K562 (cell line): ENCODE data around the gene ZDHHC24. TPM values are rescaled to one million over a fixed set of nuclear protein-coding genes. Genes with fewer than 3 reads are reported as not detected.

Experiments
- ATF7 ChIP-seq: fragments of 450-650 bp; IDR thresholded peaks from 2 replicates; pipeline ENCODE4 v1.7.1; 2014; ENCODE audit warnings: mild to moderate bottlenecking, moderate library complexity
- GABPA ChIP-seq: fragments of 200-800 bp; sonication (Bioruptor generic); conservative IDR thresholded peaks from 2 replicates; pipeline ENCODE4 v1.6.1; 2016; ENCODE audit warnings: low read depth, missing genetic modification characterization, missing compliant biosample characterization
- IRF2 ChIP-seq: sonication (generic); formaldehyde crosslinking; IDR thresholded peaks from 2 replicates; pipeline ENCODE4 v1.8.1; 2022; ENCODE audit warnings: mild to moderate bottlenecking, missing genetic modification reagents
- NEUROD1 ChIP-seq: fragments of 150-350 bp; IDR thresholded peaks from 2 replicates; pipeline ENCODE4 v1.6.1; 2014; ENCODE audit warnings: borderline replicate concordance, low read length, low read depth; ENCODE audit not compliant: partially characterized antibody
- PHB ChIP-seq: fragments of 250-450 bp; sonication (Bioruptor Pico); IDR thresholded peaks from 2 replicates; pipeline ENCODE4 v1.5.0; 2021
- SMARCA5 ChIP-seq: fragments of 450-650 bp; IDR thresholded peaks from 2 replicates; pipeline ENCODE4 v1.6.1; 2016
- SMC3 ChIP-seq: conservative IDR thresholded peaks from 2 replicates; pipeline ENCODE4 v1.6.1; 2011; ENCODE audit warnings: low read depth, low read length, improper control_type of control experiment; ENCODE audit not compliant: insufficient read depth
- THRAP3 ChIP-seq: fragments of 450-650 bp; IDR thresholded peaks from 2 replicates; pipeline ENCODE4 v1.6.1; 2016; ENCODE audit warnings: mild to moderate bottlenecking, inconsistent platforms, borderline replicate concordance
- polyA plus RNA-seq, 8 experiments: library from polyadenylated mRNA; depleted of rRNA in 4 of 8; stranded (reverse) in 5 of 8; unstranded in 3 of 8; fragments of >200 nt; fragmentation: Nextera tagmentation in 2 of 8; fragmentation: Illumina TruSeq in 1 of 8; extraction: Ambion mirVana in 2 of 8; extraction: Trizol in 1 of 8; gene quantifications; 2 replicates each; pipeline versions ENCODE4 v1.2.1 to v1.2.3, GENCODE V29; 2011 to 2014; ENCODE audit warnings: inconsistent platforms in 1 of 8, missing spikeins in 1 of 8
- total RNA-seq, 7 experiments: library from RNA; depleted of rRNA in 6 of 7; stranded (reverse); fragments of >200 nt in 6 of 7; fragmentation: Illumina TruSeq in 2 of 7; extraction: Trizol in 2 of 7; gene quantifications; 2 replicates each; pipeline versions ENCODE4 v1.2.1 to v1.2.3, GENCODE V29; 2011 to 2021; ENCODE audit warnings: low replicate concordance in 1 of 7
- TF ChIP-seq, protein P1 (sequence below): sonication (generic); formaldehyde crosslinking; IDR thresholded peaks from 2 replicates; pipeline ENCODE4 v1.8.1; 2023; ENCODE audit warnings: missing genetic modification reagents, mild to moderate bottlenecking, borderline replicate concordance
- TF ChIP-seq, protein P2 (sequence below), 2 experiments: fragments of 450-650 bp; IDR thresholded peaks; 2 replicates each; pipeline ENCODE4 v1.6.1; 2018; ENCODE audit warnings: mild to moderate bottlenecking in 2 of 2, low read depth in 1 of 2; ENCODE audit not compliant: partially characterized antibody in 2 of 2
- TF ChIP-seq, protein P3 (sequence below): sonication (generic); formaldehyde crosslinking; IDR thresholded peaks from 2 replicates; pipeline ENCODE4 v1.8.0; 2022; ENCODE audit warnings: missing genetic modification reagents, mild to moderate bottlenecking, borderline replicate concordance
- TF ChIP-seq, protein P4 (sequence below): sonication (generic); formaldehyde crosslinking; IDR thresholded peaks from 2 replicates; pipeline ENCODE4 v1.8.0; 2023; ENCODE audit warnings: mild to moderate bottlenecking, missing genetic modification reagents

Gene ZDHHC24
- total and polyA plus RNA-seq, 9 of the 15 experiments (the other 6 are each of a cell fraction or from before 2014, with no cell fraction given): 0.45 to 11.2 (median 2.7) TPM

DNA sequence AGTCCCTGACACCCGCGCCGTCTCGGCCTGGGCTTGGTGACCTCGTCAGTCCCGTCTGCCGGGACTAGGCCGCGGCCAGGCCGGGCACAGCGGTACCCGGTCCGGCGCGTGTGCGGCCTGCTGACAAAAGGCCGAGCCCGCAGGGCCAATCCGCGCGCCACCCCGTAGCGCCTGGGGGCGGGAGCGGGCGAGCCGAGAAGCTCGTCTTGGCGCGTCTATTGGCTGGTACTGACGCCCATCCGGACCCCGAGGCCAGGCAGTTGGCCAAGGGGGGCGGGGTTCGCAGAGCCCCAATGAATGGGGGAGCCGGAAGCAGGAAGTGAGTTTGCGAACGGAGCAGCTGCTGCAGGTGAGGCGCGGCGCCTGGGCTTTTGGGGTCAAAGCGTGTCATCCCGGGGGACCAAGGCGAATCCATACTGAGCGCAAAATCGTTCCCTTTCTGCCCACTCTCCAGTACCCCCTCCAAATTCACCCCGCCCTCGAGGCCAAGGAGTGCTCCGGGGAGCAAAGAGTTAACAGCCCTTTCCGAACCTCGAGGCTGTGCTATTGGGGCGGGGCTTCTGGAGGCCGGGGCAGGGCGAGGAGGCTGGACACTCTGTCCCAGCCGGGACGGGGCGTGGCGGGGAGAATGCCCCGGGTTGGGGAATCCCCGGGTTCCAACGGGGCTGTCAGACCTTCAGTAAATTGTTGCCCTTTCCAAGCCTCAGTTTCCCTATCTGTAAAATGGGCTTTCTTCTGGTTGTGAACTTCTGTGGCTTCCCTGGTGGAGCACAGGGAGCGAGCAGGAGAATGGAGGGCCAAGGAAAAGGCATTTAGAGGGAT, 65.5 kb downstream of the ZDHHC24 start, which contains the start of gene DPP3 (continued):
- TF ChIP-seq, protein P1, sequence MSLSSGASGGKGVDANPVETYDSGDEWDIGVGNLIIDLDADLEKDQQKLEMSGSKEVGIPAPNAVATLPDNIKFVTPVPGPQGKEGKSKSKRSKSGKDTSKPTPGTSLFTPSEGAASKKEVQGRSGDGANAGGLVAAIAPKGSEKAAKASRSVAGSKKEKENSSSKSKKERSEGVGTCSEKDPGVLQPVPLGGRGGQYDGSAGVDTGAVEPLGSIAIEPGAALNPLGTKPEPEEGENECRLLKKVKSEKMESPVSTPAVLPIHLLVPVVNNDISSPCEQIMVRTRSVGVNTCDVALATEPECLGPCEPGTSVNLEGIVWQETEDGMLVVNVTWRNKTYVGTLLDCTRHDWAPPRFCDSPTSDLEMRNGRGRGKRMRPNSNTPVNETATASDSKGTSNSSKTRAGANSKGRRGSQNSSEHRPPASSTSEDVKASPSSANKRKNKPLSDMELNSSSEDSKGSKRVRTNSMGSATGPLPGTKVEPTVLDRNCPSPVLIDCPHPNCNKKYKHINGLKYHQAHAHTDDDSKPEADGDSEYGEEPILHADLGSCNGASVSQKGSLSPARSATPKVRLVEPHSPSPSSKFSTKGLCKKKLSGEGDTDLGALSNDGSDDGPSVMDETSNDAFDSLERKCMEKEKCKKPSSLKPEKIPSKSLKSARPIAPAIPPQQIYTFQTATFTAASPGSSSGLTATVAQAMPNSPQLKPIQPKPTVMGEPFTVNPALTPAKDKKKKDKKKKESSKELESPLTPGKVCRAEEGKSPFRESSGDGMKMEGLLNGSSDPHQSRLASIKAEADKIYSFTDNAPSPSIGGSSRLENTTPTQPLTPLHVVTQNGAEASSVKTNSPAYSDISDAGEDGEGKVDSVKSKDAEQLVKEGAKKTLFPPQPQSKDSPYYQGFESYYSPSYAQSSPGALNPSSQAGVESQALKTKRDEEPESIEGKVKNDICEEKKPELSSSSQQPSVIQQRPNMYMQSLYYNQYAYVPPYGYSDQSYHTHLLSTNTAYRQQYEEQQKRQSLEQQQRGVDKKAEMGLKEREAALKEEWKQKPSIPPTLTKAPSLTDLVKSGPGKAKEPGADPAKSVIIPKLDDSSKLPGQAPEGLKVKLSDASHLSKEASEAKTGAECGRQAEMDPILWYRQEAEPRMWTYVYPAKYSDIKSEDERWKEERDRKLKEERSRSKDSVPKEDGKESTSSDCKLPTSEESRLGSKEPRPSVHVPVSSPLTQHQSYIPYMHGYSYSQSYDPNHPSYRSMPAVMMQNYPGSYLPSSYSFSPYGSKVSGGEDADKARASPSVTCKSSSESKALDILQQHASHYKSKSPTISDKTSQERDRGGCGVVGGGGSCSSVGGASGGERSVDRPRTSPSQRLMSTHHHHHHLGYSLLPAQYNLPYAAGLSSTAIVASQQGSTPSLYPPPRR (CRISPR knock-in tag): peak; percentile 40; the same call in 1 of the 2 replicates
- TF ChIP-seq IRF2 (CRISPR knock-in tag): no peak
- peak; percentile 19 for TF ChIP-seq NEUROD1
- peak; percentile 91 for TF ChIP-seq SMARCA5
- no peak for TF ChIP-seq PHB (CRISPR knock-in tag)
- TF ChIP-seq GABPA: peak; percentile 94
- TF ChIP-seq, protein P2, sequence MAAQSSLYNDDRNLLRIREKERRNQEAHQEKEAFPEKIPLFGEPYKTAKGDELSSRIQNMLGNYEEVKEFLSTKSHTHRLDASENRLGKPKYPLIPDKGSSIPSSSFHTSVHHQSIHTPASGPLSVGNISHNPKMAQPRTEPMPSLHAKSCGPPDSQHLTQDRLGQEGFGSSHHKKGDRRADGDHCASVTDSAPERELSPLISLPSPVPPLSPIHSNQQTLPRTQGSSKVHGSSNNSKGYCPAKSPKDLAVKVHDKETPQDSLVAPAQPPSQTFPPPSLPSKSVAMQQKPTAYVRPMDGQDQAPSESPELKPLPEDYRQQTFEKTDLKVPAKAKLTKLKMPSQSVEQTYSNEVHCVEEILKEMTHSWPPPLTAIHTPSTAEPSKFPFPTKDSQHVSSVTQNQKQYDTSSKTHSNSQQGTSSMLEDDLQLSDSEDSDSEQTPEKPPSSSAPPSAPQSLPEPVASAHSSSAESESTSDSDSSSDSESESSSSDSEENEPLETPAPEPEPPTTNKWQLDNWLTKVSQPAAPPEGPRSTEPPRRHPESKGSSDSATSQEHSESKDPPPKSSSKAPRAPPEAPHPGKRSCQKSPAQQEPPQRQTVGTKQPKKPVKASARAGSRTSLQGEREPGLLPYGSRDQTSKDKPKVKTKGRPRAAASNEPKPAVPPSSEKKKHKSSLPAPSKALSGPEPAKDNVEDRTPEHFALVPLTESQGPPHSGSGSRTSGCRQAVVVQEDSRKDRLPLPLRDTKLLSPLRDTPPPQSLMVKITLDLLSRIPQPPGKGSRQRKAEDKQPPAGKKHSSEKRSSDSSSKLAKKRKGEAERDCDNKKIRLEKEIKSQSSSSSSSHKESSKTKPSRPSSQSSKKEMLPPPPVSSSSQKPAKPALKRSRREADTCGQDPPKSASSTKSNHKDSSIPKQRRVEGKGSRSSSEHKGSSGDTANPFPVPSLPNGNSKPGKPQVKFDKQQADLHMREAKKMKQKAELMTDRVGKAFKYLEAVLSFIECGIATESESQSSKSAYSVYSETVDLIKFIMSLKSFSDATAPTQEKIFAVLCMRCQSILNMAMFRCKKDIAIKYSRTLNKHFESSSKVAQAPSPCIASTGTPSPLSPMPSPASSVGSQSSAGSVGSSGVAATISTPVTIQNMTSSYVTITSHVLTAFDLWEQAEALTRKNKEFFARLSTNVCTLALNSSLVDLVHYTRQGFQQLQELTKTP (IDR thresholded peaks at IDR 0.05; ENCODE audit: low read depth in 1 of 2, partially characterized antibody in 2 of 2): peak in 1 of 2 experiments; percentile 55
- TF ChIP-seq THRAP3: no peak
- peak; percentile 20; the same call in 1 of the 2 replicates for TF ChIP-seq SMC3
- peak; percentile 77 for TF ChIP-seq ATF7
- TF ChIP-seq, protein P3, sequence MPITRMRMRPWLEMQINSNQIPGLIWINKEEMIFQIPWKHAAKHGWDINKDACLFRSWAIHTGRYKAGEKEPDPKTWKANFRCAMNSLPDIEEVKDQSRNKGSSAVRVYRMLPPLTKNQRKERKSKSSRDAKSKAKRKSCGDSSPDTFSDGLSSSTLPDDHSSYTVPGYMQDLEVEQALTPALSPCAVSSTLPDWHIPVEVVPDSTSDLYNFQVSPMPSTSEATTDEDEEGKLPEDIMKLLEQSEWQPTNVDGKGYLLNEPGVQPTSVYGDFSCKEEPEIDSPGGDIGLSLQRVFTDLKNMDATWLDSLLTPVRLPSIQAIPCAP: no peak
- TF ChIP-seq, protein P4, sequence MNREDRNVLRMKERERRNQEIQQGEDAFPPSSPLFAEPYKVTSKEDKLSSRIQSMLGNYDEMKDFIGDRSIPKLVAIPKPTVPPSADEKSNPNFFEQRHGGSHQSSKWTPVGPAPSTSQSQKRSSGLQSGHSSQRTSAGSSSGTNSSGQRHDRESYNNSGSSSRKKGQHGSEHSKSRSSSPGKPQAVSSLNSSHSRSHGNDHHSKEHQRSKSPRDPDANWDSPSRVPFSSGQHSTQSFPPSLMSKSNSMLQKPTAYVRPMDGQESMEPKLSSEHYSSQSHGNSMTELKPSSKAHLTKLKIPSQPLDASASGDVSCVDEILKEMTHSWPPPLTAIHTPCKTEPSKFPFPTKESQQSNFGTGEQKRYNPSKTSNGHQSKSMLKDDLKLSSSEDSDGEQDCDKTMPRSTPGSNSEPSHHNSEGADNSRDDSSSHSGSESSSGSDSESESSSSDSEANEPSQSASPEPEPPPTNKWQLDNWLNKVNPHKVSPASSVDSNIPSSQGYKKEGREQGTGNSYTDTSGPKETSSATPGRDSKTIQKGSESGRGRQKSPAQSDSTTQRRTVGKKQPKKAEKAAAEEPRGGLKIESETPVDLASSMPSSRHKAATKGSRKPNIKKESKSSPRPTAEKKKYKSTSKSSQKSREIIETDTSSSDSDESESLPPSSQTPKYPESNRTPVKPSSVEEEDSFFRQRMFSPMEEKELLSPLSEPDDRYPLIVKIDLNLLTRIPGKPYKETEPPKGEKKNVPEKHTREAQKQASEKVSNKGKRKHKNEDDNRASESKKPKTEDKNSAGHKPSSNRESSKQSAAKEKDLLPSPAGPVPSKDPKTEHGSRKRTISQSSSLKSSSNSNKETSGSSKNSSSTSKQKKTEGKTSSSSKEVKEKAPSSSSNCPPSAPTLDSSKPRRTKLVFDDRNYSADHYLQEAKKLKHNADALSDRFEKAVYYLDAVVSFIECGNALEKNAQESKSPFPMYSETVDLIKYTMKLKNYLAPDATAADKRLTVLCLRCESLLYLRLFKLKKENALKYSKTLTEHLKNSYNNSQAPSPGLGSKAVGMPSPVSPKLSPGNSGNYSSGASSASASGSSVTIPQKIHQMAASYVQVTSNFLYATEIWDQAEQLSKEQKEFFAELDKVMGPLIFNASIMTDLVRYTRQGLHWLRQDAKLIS (CRISPR knock-in tag): no peak
